ENCODE measurements around the gene MS4A18.

Gene MS4A18

DNA sequence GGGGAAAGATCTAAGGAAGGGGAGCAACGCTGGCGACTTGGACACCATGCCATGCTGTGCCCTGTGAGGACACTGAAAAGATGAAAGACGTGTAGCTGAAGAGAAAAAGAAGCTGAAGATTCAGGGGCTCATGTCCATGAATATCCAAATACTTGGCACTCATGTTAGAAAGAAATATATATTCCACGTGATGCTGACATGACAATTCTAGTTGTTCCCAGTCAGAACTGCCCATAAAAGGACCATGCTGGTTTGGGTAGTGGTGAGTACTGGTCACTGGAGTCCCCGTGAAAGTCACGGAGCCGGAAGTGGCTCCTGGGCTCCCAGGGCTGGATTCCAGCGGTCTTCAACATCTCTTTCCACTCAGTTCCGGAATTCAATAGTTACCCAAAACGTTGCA, 42.0 kb downstream of the MS4A18 start:
- no peak for DNase-seq (ENCODE audit: low read depth in 2 of 2)

DNA sequence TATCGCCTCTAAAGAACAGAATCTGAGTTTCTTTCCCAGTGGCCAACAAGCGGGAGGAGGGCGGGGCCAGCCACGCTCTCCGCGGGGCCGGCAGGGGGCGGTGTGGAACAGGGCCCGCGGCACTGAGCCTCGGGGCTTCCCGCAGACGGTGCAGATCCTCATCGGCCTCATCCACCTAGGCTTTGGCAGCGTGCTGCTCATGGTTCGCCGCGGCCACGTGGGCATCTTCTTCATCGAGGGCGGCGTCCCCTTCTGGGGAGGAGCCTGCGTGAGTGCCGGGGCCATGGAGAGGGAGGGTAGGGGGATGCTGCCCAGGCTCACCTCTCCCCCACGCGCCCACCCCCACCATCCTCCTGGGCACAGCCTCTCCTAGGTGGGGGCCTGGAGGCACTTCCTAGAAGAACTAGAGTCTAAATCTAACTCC, 42.9 kb downstream of the MS4A18 start:
- no peak for DNase-seq (ENCODE audit: low read depth in 2 of 2)

GRCh38 chr11:60768202-60768601, 43.7 kb downstream of the MS4A18 start:
- DNase-seq (ENCODE audit: low read depth in 2 of 2) = no peak

DNA sequence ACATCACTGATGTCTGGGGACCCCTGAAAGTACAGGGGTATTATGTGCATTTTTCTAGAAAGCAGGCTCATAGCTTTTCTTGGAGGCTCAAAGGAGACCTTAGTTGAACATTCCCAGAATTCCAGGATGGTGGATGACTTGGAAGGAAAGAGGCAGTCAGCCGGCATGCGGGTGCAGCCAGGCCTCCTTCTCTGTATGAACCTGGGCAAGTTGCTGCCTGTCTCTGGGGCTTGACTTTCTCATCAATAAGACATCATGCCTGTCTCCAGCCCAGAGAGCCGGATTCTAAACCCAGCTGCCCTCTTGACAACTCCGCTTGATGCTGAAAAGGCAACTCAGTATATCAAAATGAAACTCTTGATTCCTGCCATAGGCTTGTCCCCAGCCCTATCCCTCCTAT, 44.8 kb downstream of the MS4A18 start:
- no peak for DNase-seq (ENCODE audit: low read depth in 2 of 2)

- DNase-seq (ENCODE audit: low read depth in 2 of 2) = no peak
Observed at GRCh38 chr11:60769811-60770210, 45.3 kb downstream of the MS4A18 start.

DNA sequence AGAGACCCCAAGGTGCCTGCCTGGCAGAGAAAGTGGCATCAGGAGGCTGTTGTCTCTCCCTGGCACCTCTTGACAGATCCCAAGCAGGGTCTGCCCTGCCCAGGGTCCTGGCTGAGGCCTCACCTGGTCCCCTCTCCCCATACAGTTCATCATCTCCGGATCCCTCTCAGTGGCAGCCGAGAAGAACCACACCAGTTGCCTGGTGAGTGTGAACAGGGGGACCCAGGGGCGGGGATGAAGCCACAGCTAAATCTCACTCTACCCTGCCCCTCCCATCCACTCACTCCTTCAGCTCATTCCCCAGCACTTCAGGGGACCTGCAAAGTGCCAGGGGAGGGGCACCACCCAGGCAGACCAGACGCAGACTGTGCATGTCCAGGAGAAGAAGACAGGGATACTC, 46.6 kb downstream of the MS4A18 start:
- no peak for DNase-seq (ENCODE audit: low read depth in 2 of 2)

GRCh38 chr11:60771879-60772525, 47.5 kb downstream of the MS4A18 start:
- DNase-seq (ENCODE audit: low read depth in 2 of 2) = no peak

DNA sequence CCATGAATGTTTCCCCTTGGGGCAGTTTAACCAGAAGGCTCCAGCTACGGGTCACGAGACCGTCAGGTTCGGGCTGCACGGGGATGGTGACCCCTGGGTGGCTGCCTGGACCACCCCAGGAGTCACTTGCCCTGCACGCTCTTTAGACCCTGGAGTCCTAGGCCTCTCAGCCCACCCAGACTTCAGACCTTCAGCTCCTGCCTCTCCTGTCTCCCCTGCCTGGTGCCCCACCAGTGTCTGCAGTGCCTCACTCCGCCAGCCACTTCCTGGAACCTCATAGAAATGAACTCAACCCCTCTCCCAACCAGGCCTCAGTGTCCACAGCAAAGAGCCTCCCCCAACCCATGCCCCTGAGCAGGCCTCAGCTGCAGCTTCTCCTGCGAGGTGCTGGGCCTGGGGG, 48.1 kb downstream of the MS4A18 start:
- DNase-seq (ENCODE audit: low read depth in 2 of 2) = no peak

GRCh38 chr11:60774726-60775125, 50.2 kb downstream of the MS4A18 start:
- no peak for DNase-seq (ENCODE audit: low read depth in 2 of 2)

- DNase-seq (ENCODE audit: low read depth in 2 of 2) = peak; percentile 54 to 55
Observed at GRCh38 chr11:60775420-60775961, 51.0 kb downstream of the MS4A18 start.

DNA sequence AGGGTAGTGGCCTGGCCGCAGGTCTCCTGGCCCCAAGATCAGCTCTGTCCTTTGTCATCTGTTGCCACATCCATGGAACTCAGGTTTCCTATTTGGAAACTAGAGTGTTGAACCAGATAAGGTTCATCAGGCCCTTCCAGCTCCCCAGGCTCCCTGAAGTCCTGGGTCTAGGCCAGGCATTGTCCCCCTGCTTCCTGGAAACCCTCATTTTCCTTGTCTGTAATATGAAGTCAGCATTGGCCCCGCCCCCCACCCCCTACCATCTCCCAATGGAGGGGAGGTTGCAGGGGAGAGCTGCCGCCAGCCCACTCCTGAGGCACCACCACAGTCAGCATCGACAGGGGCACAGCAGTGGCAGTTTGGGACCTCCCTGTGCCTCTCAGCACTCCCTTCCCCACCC, 51.6 kb downstream of the MS4A18 start:
- no peak for DNase-seq (ENCODE audit: low read depth in 2 of 2)

- no peak for DNase-seq (ENCODE audit: low read depth in 2 of 2)
Observed at GRCh38 chr11:60777106-60777505, 52.6 kb downstream of the MS4A18 start.

DNA sequence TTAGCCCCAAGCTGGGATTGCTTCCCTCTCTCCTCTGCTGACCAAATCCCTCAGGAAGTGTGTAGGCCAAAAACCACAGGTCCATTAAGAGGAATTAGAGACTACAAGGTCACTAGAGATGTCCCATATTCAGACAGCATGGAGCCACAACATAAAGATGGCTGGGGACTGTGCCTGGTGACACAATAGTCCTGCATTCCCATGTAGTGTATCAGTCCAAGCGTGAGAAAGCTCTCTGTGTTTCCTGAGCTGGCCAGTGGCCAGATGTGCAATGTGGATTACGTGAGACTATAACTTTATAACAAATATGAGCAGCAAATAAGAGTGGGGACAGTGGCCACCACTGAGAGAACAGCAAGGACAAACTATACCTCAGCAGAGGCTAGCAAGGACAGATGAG, 53.1 kb downstream of the MS4A18 start:
- no peak for DNase-seq (ENCODE audit: low read depth in 2 of 2)

GRCh38 chr11:60780065-60780464, 55.5 kb downstream of the MS4A18 start:
- no peak for DNase-seq (ENCODE audit: low read depth in 2 of 2)

DNA sequence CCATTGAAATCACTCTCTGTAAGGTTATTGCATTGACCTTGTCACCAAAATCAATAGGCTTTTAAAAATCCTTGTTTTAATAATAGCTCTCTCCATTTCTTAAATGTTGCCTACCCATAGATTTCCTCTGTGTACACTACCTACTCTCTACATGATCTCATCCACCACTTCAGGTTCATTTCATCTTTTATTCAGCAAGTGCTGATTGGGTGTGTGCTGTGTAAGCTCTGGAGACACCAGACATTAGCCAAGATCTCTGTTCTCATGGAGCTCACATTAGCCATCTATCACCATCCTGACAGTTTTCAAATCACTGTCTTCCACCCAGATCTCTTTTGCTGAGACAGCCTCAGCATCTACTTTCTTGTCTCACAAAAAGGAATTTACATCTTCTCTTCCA, 56.3 kb downstream of the MS4A18 start:
- DNase-seq (ENCODE audit: low read depth in 2 of 2) = no peak

- DNase-seq (ENCODE audit: low read depth in 2 of 2) = no peak
Observed at GRCh38 chr11:60781286-60781980, 56.9 kb downstream of the MS4A18 start.

DNA sequence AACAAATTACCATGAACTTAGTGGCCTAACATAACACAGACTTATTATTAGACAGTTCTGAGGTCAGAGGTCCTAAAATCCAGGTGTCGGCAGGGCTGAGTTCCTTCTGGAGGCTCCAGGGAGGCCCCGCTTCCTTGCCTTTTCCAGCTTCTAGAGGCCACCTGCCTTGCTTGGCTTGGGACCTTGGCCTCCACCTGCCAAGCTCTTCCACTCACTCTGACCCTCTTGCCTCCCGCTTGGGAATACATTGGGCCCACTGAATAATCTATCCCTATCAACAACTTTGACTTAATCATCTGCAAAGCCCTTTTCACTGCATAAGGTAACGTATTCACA, 57.4 kb downstream of the MS4A18 start:
- no peak for DNase-seq (ENCODE audit: low read depth in 2 of 2)

GRCh38 chr11:60782393-60783140, 58.0 kb downstream of the MS4A18 start:
- DNase-seq (ENCODE audit: low read depth in 2 of 2) = no peak

GRCh38 chr11:60783141-60783484, 58.6 kb downstream of the MS4A18 start:
- DNase-seq (ENCODE audit: low read depth in 2 of 2) = no peak

- no peak for DNase-seq (ENCODE audit: low read depth in 2 of 2)
Observed at GRCh38 chr11:60783911-60784310, 59.4 kb downstream of the MS4A18 start.

- no peak for DNase-seq (ENCODE audit: low read depth in 2 of 2)
Observed at GRCh38 chr11:60785136-60785535, 60.6 kb downstream of the MS4A18 start, which contains the start of gene MS4A10. Gene MS4A10 (plus strand): TSS chr11:60785333. CDS start chr11:60790336, 5,003 bp downstream.

- no peak for DNase-seq (ENCODE audit: low read depth in 2 of 2)
Observed at GRCh38 chr11:60785806-60786361, 61.4 kb downstream of the MS4A18 start.

All from stimulated activated CD8-positive, alpha-beta memory T cell treated with anti-CD3 and anti-CD28 coated beads, Interleukin-7, amount 100 ng/mL, for 4 hours (primary cell).